GM12878 (cell line): ENCODE measurements around the gene UQCR11. TPM values are rescaled to one million over a fixed set of nuclear protein-coding genes. Genes with fewer than 3 reads are reported as not detected.

Source experiments
- ATAC-seq: fragments of 200-7000 bp; cut with Tn5 transposase; 3 replicates; pipeline ENCODE4 v1.9.1; 2020; ENCODE audit warnings: mild to moderate bottlenecking, moderate library complexity
- BruUV-seq: library from RNA; stranded (reverse); fragments of 400-500 nt; replicated peaks from 2 replicates; lab custom pipeline; 2021; lab: Mats Ljungman, UMichigan
- CTCF ChIA-PET: fragments of 300-600 bp; sonication (Branson Sonifier 250); formaldehyde crosslinking; extraction: SDS; loops from one replicate; lab custom pipeline; 2021; ENCODE audit warnings: inconsistent platforms; lab: Yijun Ruan, JAX
- POLR2A ChIA-PET: fragments of 350-600 bp; formaldehyde crosslinking; extraction: SDS; loops from one replicate; lab custom pipeline; 2021; ENCODE audit warnings: inconsistent platforms; lab: Charles Lee
- RAD21 ChIA-PET: fragments of 300-600 bp; sonication (Branson Sonifier 250); formaldehyde crosslinking; loops from one replicate; lab custom pipeline; 2023; ENCODE audit warnings: antibody characterized with exemption; ENCODE audit not compliant: unreplicated experiment; lab: Charles Lee
- SMC1A ChIA-PET: fragments of 300-600 bp; sonication (Branson Sonifier 250); formaldehyde crosslinking; loops from one replicate; lab custom pipeline; 2023; ENCODE audit not compliant: unreplicated experiment, uncharacterized antibody; lab: Charles Lee
- DNase-seq: peaks from one replicate; pipeline ENCODE4 v3.0.0-alpha.2; 2011; ENCODE audit warnings: low read depth, low spot score
- FAIRE-seq: peaks from 3 replicates; lab custom pipeline; 2011; peaks lifted over from hg19 to GRCh38; lab: Jason Lieb, UNC
- H2AFZ ChIP-seq: 2 replicates; pipeline ENCODE4 v1.6.0; 2011; ENCODE audit warnings: low read depth, low read length, control low read depth; ENCODE audit not compliant: control insufficient read depth
- H3K27ac ChIP-seq: 2 replicates; pipeline ENCODE4 v1.5.1; 2011; ENCODE audit warnings: control low read depth; ENCODE audit not compliant: control insufficient read depth, insufficient read depth
- H3K27me3 ChIP-seq, 2 experiments: replicated peaks in 1 of 2; 2 replicates each; pipeline versions ENCODE4 v1.6.0 to v1.6.1; 2011; ENCODE audit warnings: low read length in 1 of 2; ENCODE audit not compliant: control insufficient read depth in 2 of 2, insufficient read depth in 2 of 2
- H3K36me3 ChIP-seq, 2 experiments: 2 replicates each; pipeline ENCODE4 v1.5.1; 2011; ENCODE audit warnings: low read length in 1 of 2; ENCODE audit not compliant: control insufficient read depth in 2 of 2, insufficient read depth in 2 of 2
- H3K4me1 ChIP-seq: 2 replicates; pipeline ENCODE4 v1.6.1; 2011; ENCODE audit warnings: mild to moderate bottlenecking, low read length, moderate library complexity, mixed read lengths; ENCODE audit not compliant: control insufficient read depth, insufficient read depth
- H3K4me2 ChIP-seq: 2 replicates; pipeline ENCODE4 v1.6.0; 2011; ENCODE audit warnings: control low read depth; ENCODE audit not compliant: control insufficient read depth, insufficient read depth
- H3K4me3 ChIP-seq: fragments of 200-600 bp; sonication (generic); 2 replicates; pipeline ENCODE4 v1.5.1; 2016
- H3K79me2 ChIP-seq: 2 replicates; pipeline ENCODE4 v1.6.0; 2011; ENCODE audit warnings: low read length; ENCODE audit not compliant: control insufficient read depth, insufficient read depth
- H3K9ac ChIP-seq: 2 replicates; pipeline ENCODE4 v1.8.0; 2011; ENCODE audit warnings: low read length, control low read depth, mixed read lengths; ENCODE audit not compliant: control insufficient read depth, insufficient read depth
- H3K9me3 ChIP-seq: replicated peaks from 3 replicates; pipeline ENCODE4 v1.5.1; 2011; ENCODE audit warnings: mild to moderate bottlenecking, low read length; ENCODE audit not compliant: control insufficient read depth, insufficient read depth
- H4K20me1 ChIP-seq: 2 replicates; pipeline ENCODE4 v1.6.0; 2011; ENCODE audit not compliant: control insufficient read depth, insufficient read depth
- BACH1 ChIP-seq: fragments of 450-650 bp; IDR thresholded peaks from 2 replicates; pipeline ENCODE4 v1.6.1; 2017; ENCODE audit warnings: mild to moderate bottlenecking, borderline replicate concordance
- CBX3 ChIP-seq: fragments of 200-600 bp; sonication (generic); IDR thresholded peaks from 2 replicates; pipeline ENCODE4 v1.6.1; 2016; ENCODE audit warnings: low read depth, borderline replicate concordance
- CHD1 ChIP-seq: IDR thresholded peaks from 2 replicates; pipeline ENCODE4 v1.6.1; 2012; ENCODE audit warnings: low read depth, low read length, improper control_type of control experiment
- CREM ChIP-seq: IDR thresholded peaks from 2 replicates; pipeline ENCODE4 v1.6.1; 2014; ENCODE audit warnings: antibody characterized with exemption, low read depth
- EP300 ChIP-seq, 2 experiments: fragments of 150-350 bp in 1 of 2; IDR thresholded peaks; 2 replicates each; pipeline ENCODE4 v1.6.1; 2011 to 2012; ENCODE audit warnings: low read depth in 2 of 2, low read length in 2 of 2, borderline replicate concordance in 1 of 2, improper control_type of control experiment in 1 of 2, inconsistent platforms in 1 of 2; ENCODE audit not compliant: control insufficient read depth in 1 of 2
- LARP7 ChIP-seq: fragments of 450-650 bp; IDR thresholded peaks from 2 replicates; pipeline ENCODE4 v1.6.1; 2017; ENCODE audit warnings: mild to moderate bottlenecking
- MXI1 ChIP-seq: fragments of 150-350 bp; IDR thresholded peaks from 2 replicates; pipeline ENCODE4 v1.6.1; 2011; ENCODE audit warnings: low read depth, mild to moderate bottlenecking, inconsistent platforms, low read length, improper control_type of control experiment
- RAD21 ChIP-seq: IDR thresholded peaks from 2 replicates; pipeline ENCODE4 v1.6.1; 2011; ENCODE audit warnings: mild to moderate bottlenecking, low read depth, low read length, moderate library complexity; ENCODE audit not compliant: insufficient read depth
- RUNX3 ChIP-seq: IDR thresholded peaks from 2 replicates; pipeline ENCODE4 v1.6.1; 2012; ENCODE audit warnings: low read length, inconsistent platforms
- SMARCA5 ChIP-seq: fragments of 450-650 bp; IDR thresholded peaks from 2 replicates; pipeline ENCODE4 v1.6.1; 2017; ENCODE audit warnings: mild to moderate bottlenecking
- SP1 ChIP-seq: IDR thresholded peaks from one replicate; pipeline ENCODE4 v1.6.1; 2011; ENCODE audit warnings: low read depth, low read length
- TARDBP ChIP-seq: IDR thresholded peaks from 2 replicates; pipeline ENCODE4 v1.6.1; 2016; ENCODE audit warnings: borderline replicate concordance
- YBX1 ChIP-seq: fragments of 450-650 bp; IDR thresholded peaks from 2 replicates; pipeline ENCODE4 v1.6.1; 2016; ENCODE audit warnings: antibody characterized with exemption
- ZBED1 ChIP-seq: IDR thresholded peaks from 2 replicates; pipeline ENCODE4 v1.6.1; 2016; ENCODE audit warnings: borderline replicate concordance
- ZZZ3 ChIP-seq: IDR thresholded peaks from 2 replicates; pipeline ENCODE4 v1.6.1; 2011; ENCODE audit warnings: low read depth; ENCODE audit not compliant: control insufficient read depth, insufficient read length
- WGBS: methylation state at CpG from one replicate; pipeline ENCODE4 v1.1.6; 2016; ENCODE audit warnings: low lambda C conversion rate; ENCODE audit not compliant: insufficient replicate concordance, insufficient coverage; ENCODE audit errors: missing lambda C conversion rate; 5-methylcytosine and 5-hydroxymethylcytosine counted together
- in situ Hi-C: fragments of 300-500 bp; cut with MboI; formaldehyde crosslinking; loops from 9 replicates; pipeline ENCODE4 v1.14.3; 2018; ENCODE audit warnings: mixed read lengths
- intact Hi-C: fragments of 100-400 bp; cut with micrococcal nuclease; formaldehyde crosslinking; loops from one replicate; pipeline ENCODE4 v1.14.2; 2022; ENCODE audit not compliant: unreplicated experiment
- polyA plus RNA-seq, 11 experiments: library from polyadenylated mRNA; depleted of rRNA in 4 of 11; unstranded in 6 of 11; stranded (reverse) in 5 of 11; fragments of >200 nt; fragmentation: Nextera tagmentation in 4 of 11; fragmentation: Illumina TruSeq in 1 of 11; extraction: Ambion mirVana in 4 of 11; extraction: Trizol in 1 of 11; gene quantifications; 1 replicate in 1 of 11; 2 replicates in 10 of 11; pipeline versions ENCODE4 v1.2.1 to v1.2.3, GENCODE V29; 2011 to 2016; ENCODE audit warnings: inconsistent platforms in 2 of 11, missing spikeins in 2 of 11, low read depth in 1 of 11
- total RNA-seq, 4 experiments: library from RNA; depleted of rRNA in 3 of 4; stranded (reverse); fragments of >200 nt in 3 of 4; fragmentation: Illumina TruSeq in 1 of 4; extraction: Trizol in 1 of 4; gene quantifications; 2 replicates each; pipeline versions ENCODE4 v1.2.1 to v1.2.3, GENCODE V29; 2013 to 2021
- TF ChIP-seq, protein P1 (sequence below): fragments of 450-650 bp; IDR thresholded peaks from 2 replicates; pipeline ENCODE4 v1.6.1; 2017; ENCODE audit warnings: antibody characterized with exemption, mild to moderate bottlenecking, moderate library complexity
- TF ChIP-seq, protein P2 (sequence below): IDR thresholded peaks from 2 replicates; pipeline ENCODE4 v1.6.1; 2012; ENCODE audit warnings: mild to moderate bottlenecking, low read depth, low read length

UQCR11 gene
- total and polyA plus RNA-seq, 10 of the 15 experiments (the other 5 are each of a cell fraction or from before 2014, with no cell fraction given): 28.6 to 586 (median 193) TPM

DNA sequence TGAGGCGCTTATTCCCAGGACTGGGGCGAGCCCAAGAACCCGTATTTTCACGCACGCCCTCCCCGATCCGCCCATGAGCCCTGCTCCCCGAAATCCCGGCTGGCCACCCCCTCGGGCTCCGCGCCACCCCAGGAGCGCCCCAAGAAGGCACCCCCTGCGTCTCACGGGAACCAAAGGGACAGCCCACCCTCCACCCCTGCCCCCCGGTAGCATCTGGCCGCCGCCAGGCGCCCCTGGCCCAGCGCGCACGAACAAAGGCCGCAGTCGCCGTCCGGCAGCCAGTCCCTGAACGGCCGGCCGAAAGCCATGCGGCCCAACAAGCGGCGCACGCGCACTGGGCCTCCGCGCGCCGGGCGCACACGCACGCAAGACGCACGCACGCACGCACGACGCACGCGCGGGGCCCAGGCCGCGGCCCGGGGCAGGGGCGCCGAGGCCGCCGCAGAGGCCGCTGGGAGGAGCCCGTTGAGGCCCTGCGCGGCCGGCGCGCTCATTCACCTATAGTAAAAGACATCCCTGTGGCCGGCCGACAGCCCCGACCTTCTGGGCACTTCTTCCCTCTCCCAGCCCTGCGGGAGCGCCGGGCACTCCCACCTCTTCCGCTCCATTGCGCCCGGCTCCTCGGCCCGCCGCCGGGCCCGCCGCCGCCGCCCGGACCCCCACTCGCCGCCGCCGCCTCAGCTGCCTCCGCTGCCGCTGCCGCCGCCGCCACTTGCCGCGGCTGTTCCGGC lies 13.1 kb downstream of the UQCR11 start:
- ChIA-PET SMC1A (interaction anchor here (1.2 to 2.0 kb wide), 3 partner anchors 12 to 81 kb away, joined by 4 to 11 read pairs (median 4); partner anchors contain the start of genes TCF3 and UQCR11), CTCF (interaction anchor here (1.2 to 4.4 kb wide), 6 partner anchors 46 to 203 kb away, joined by 3 to 55 read pairs (median 6); no protein-coding TSS in a partner anchor), RAD21 (interaction anchor here (0.6 to 2.0 kb wide), 5 partner anchors 13 to 80 kb away, joined by 3 to 16 read pairs (median 4); partner anchors contain the start of gene UQCR11), POLR2A (interaction anchor here (0.6 to 1.9 kb wide), 7 partner anchors 9 to 263 kb away, joined by 3 to 19 read pairs (median 3); partner anchors contain the start of genes REEP6, TCF3 and UQCR11)
- Histone ChIP-seq H3K4me3 (peak overlapping the region; percentile 98), H3K79me2 (peaks cover 28% of the 10 kb centered on the region), H3K27ac (peak overlapping the region; percentile 92), H3K9ac (peak overlapping the region; percentile 98), H3K4me1 (peaks cover 4% of the 10 kb centered on the region; the same call in 1 of the 2 replicates), H4K20me1 (no peaks in the 10 kb centered on the region), H3K27me3 (no peaks in the 10 kb centered on the region), H2AFZ (peak overlapping the region; percentile 66), H3K9me3 (no peaks in the 10 kb centered on the region), H3K36me3 (no peaks in the 10 kb centered on the region; a peak in 2 of 4 replicates), H3K4me2 (peak overlapping the region; percentile 79)
- intact Hi-C loops (no loop called here), in situ Hi-C loops (no loop called here)
- DNase-seq: peak; percentile 50
- peak; percentile 87 for ATAC-seq
- BruUV-seq: no TSS peak
- peak; percentile 66 for FAIRE-seq
- WGBS: under 1% methylated on average over 56 of the region's 94 CpGs
- TF ChIP-seq RUNX3 (no peak), YBX1 (no peak), SMARCA5 (peak; percentile 82), ZZZ3 (no peak), SP1 (no peak), CHD1 (no peak), RAD21 (no peak), CREM (peak; percentile 44; the same call in 1 of the 2 replicates), MXI1 (peak; percentile 96), LARP7 (peak; percentile 94; the same call in 1 of the 2 replicates), BACH1 (peak; percentile 83), EP300 (IDR thresholded peaks at IDR 0.05; ENCODE audit: borderline replicate concordance in 1 of 2, control insufficient read depth in 1 of 2, low read depth in 2 of 2, low read length in 2 of 2) (no peak), ZBED1 (0 out of 2 replicates have a peak, but pooled peaks have one; percentile 38), TARDBP (0 out of 2 replicates have a peak, but pooled peaks have one; percentile 24), CBX3 (no peak)
- TF ChIP-seq, protein P1, sequence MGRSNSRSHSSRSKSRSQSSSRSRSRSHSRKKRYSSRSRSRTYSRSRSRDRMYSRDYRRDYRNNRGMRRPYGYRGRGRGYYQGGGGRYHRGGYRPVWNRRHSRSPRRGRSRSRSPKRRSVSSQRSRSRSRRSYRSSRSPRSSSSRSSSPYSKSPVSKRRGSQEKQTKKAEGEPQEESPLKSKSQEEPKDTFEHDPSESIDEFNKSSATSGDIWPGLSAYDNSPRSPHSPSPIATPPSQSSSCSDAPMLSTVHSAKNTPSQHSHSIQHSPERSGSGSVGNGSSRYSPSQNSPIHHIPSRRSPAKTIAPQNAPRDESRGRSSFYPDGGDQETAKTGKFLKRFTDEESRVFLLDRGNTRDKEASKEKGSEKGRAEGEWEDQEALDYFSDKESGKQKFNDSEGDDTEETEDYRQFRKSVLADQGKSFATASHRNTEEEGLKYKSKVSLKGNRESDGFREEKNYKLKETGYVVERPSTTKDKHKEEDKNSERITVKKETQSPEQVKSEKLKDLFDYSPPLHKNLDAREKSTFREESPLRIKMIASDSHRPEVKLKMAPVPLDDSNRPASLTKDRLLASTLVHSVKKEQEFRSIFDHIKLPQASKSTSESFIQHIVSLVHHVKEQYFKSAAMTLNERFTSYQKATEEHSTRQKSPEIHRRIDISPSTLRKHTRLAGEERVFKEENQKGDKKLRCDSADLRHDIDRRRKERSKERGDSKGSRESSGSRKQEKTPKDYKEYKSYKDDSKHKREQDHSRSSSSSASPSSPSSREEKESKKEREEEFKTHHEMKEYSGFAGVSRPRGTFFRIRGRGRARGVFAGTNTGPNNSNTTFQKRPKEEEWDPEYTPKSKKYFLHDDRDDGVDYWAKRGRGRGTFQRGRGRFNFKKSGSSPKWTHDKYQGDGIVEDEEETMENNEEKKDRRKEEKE: 0 out of 2 replicates have a peak, but pooled peaks have one; percentile 53
- TF ChIP-seq, protein P2, sequence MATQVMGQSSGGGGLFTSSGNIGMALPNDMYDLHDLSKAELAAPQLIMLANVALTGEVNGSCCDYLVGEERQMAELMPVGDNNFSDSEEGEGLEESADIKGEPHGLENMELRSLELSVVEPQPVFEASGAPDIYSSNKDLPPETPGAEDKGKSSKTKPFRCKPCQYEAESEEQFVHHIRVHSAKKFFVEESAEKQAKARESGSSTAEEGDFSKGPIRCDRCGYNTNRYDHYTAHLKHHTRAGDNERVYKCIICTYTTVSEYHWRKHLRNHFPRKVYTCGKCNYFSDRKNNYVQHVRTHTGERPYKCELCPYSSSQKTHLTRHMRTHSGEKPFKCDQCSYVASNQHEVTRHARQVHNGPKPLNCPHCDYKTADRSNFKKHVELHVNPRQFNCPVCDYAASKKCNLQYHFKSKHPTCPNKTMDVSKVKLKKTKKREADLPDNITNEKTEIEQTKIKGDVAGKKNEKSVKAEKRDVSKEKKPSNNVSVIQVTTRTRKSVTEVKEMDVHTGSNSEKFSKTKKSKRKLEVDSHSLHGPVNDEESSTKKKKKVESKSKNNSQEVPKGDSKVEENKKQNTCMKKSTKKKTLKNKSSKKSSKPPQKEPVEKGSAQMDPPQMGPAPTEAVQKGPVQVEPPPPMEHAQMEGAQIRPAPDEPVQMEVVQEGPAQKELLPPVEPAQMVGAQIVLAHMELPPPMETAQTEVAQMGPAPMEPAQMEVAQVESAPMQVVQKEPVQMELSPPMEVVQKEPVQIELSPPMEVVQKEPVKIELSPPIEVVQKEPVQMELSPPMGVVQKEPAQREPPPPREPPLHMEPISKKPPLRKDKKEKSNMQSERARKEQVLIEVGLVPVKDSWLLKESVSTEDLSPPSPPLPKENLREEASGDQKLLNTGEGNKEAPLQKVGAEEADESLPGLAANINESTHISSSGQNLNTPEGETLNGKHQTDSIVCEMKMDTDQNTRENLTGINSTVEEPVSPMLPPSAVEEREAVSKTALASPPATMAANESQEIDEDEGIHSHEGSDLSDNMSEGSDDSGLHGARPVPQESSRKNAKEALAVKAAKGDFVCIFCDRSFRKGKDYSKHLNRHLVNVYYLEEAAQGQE: 0 out of 2 replicates have a peak, but pooled peaks have one; percentile 14
